Islet of Langerhans (tissue), 1 donor: Measurements from ENCODE around the gene ANO9.
"Not testable (repeated sequence)": the region's sequence is repeated elsewhere in the genome, so short reads cannot be mapped to it uniquely, and the experiment has no call there.

Experiments used
- FAIRE-seq: peaks from one replicate; lab custom pipeline; 2011; peaks lifted over from hg19 to GRCh38; lab: Jason Lieb, UNC

Gene ANO9

DNA sequence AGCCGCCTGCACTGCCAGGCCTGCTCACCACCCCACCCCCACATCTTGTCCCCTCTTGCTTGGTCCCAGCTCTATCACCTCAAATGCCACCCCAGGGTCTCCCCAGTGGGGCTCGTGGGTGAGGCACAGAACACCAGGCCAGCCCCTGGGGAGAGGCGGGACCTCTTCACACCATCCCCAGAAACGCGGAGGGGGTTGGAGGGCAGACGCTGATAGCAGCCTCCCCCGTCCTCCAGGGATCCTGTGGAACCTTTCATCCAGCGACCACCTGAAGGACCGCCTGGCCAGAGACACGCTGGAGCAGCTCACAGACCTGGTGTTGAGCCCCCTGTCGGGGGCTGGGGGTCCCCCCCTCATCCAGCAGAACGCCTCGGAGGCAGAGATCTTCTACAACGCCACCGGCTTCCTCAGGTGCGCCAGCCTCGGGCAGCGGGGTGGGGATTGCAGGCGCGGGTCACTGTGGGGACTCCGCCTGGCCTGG is 42.0 kb downstream of the ANO9 start:
- FAIRE-seq, result no peak

DNA sequence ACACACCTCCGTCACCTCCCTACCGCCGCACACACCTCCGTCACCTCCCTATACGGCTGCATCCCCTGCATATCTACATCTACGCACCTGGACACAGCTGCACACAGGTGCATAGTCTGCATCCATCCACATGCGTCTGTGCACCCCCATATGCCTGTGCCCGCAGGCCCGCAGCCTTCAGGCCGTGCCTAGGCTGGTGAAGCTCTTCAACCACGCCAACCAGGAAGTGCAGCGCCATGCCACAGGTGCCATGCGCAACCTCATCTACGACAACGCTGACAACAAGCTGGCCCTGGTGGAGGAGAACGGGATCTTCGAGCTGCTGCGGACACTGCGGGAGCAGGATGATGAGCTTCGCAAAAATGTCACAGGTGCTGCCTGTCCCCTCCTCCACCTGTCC is 43.0 kb downstream of the ANO9 start:
- no peak for FAIRE-seq

DNA sequence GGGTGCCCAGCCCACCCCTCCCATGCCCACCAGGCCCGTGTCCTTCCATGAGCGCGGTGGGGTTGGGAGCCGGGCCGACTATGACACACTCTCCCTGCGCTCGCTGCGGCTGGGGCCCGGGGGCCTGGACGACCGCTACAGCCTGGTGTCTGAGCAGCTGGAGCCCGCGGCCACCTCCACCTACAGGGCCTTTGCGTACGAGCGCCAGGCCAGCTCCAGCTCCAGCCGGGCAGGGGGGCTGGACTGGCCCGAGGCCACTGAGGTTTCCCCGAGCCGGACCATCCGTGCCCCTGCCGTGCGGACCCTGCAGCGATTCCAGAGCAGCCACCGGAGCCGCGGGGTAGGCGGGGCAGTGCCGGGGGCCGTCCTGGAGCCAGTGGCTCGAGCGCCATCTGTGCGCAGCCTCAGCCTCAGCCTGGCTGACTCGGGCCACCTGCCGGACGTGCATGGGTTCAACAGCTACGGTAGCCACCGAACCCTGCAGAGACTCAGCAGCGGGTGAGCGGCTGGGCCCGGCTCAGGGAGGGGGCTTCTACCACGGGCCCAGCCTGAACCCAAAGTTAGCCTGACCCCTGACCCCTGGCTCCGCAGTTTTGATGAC is 44.8 kb downstream of the ANO9 start:
- no peak for FAIRE-seq

DNA sequence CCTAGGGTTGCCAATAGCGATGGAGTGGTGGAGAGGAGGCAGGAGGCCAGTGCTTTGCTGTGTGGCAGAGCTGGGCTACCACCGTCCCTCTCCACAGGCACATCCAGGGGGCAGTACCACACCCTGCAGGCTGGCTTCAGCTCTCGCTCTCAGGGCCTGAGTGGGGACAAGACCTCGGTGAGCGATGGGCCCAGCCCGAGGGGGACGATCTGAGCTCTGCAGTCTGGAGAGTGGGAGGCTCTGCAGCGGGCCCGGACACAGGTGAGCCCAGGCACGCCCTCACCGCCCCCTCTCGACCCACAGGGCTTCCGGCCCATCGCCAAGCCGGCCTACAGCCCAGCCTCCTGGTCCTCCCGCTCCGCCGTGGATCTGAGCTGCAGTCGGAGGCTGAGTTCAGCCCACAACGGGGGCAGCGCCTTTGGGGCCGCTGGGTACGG is 45.3 kb downstream of the ANO9 start:
- FAIRE-seq, result no peak

DNA sequence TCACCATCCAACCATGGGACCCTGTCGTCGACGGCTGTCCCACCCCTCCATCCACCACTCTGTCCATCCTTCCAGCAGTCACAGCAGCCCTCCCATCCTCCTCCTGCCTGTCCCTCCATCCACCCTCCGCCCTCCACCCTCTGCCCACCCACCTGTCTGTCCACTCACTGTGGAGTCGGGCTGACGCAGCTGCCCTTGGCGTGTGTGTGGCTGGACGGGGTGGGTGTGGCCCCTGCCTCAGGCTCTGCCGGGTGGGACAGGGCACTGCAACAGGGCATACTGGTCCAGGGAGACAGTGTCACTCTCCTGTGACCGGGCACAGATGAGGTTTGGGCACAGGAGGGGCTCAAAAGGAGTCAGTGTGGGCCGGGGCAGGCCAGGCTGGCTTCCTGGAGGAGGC is 45.9 kb downstream of the ANO9 start:
- FAIRE-seq, result no peak

DNA sequence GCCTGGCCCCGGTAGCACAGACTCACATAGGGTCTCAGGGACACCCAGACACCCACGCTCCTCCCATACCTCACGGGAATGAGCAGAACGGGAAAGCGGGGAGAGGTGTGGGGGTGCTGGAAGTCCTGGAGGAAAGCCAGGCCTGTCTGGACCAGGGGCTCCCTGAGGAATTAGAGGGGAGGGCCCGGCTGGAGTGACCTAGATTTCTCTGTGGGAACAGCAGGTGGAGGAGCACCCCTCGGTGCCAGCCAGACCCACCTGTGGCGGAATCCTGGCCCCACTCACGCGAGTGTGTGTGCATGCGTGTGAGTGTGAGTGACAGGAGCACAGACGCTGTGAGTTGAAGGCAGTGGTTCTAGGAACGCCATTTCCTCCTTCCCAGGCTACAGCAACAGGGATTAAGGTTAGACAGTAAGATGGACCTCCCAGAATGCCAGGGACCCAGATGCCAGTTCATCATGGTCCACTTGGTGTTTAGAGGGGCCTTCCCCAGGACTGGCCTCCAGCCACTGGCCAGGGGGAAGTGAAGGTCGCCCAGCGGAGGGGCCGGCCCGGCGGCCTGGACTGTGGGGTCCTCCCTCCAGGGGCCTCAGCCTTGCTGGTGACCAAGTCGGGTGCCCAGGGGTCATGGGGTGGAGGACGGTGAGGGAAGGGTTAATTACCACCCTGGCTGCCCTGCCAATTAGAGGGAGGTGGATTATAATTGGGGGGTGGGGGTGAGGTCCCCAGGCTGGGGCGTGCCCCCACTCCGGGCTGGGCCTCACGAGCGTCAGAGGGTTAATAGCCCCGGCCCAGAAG is 46.8 kb downstream of the ANO9 start:
- no peak for FAIRE-seq

DNA sequence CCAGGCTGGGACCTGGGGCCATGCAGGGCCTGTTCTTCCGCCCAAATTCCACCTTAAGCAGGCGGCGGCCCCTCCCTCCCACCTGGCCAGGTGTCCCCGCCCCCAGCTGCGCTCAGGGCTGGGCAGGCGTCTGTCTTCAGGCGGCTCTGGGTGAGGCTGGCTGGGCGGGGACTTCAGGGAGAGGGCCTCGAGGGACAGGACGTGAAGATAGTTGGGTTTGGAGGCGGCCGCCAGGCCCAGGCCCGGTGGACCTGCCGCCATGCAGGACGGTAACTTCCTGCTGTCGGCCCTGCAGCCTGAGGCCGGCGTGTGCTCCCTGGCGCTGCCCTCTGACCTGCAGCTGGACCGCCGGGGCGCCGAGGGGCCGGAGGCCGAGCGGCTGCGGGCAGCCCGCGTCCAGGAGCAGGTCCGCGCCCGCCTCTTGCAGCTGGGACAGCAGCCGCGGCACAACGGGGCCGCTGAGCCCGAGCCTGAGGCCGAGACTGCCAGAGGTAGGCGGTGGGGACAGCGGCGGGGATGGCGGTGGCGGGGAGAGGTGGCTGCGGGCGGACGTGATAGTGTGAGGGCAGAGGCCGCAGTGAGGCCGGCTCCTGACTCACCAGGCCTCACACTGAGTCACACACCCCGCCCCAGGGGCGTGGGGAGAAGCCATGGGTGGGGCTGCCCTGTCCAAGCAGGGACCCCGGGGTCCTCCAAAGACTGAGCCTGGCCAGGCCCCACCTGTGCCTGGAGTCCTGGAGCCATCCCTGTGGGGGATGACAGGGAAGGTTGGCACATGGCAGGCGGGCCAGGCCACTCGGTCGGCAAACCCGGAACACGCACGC is 47.6 kb downstream of the ANO9 start, which contains the start of gene PKP3:
Gene PKP3 (plus strand): TSS at position 176 of the 824 bp plus-strand sequence. CDS start 84 bp downstream, at position 260.
- FAIRE-seq, result no peak

DNA sequence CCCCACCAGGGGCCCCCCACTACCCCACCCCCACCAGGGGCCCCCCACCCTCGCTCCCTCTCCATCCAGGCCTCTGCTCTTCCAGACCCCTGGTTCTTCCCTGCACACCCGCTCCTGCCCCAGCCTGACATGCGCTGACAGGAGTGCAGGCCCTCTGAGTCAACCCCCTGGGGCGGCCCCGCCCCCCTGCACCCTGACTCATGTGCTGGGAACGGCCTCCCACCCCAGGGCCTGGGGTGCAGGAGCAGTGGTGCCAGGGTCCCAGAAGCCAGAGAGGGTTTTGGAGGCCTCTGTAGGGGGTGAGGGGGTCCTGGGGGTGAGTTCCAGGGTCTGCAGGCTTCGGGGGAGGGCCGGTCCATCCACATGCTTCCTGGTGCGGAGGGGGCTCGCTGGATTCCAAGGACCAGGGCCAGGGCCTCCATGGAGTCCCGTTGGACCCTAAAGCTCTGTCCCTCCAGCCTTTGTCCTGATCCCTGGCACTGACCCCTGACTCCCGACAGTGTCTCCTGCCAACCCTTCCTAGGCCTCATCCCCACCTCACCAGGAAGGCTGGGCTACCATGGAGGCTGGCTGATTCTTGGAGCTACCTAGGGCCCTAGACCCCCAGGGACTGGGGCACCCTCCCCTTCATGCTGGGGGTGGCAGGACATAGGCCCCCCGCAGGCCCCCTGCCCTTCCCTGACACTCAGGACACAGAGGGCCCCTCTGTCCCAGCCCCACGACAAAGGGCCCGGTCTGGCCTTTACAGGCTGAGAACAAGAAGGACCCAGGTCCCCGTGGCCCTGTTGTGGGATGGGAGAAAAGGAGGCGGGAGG is 48.4 kb downstream of the ANO9 start:
- FAIRE-seq, result no peak

DNA sequence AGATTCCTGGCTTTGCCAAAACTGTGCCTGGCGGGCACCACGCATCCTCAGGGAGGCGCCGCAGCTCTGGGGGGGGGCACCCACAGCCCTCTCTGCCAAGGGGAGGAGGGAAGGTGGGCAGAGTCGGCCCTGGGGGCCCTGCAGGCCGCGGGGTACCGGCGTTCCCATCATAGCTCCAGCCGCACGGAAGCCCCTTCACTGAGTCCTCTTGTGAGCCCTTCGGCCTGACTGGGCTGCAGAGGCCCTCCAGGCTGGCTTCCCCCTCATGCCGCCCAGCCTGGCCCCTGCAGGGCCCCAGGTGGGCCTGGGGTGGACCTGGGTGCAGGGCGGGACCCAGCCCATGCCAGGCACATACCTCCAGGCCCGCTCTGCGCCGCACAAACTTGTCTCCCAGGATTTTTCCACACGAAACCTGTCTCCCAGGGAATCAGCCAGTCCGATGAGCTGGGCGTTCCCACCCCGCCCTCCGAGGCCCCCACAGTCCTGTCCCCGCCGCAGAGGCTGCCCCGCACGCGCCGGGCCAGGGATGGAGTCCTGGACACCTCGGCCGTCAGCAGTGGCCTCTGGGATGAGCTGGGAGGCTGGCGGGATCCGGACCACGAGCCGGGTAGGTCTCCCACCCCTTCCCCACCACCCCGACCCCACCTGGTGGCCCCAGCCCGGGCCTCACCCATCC is 49.6 kb downstream of the ANO9 start:
- no peak for FAIRE-seq

DNA sequence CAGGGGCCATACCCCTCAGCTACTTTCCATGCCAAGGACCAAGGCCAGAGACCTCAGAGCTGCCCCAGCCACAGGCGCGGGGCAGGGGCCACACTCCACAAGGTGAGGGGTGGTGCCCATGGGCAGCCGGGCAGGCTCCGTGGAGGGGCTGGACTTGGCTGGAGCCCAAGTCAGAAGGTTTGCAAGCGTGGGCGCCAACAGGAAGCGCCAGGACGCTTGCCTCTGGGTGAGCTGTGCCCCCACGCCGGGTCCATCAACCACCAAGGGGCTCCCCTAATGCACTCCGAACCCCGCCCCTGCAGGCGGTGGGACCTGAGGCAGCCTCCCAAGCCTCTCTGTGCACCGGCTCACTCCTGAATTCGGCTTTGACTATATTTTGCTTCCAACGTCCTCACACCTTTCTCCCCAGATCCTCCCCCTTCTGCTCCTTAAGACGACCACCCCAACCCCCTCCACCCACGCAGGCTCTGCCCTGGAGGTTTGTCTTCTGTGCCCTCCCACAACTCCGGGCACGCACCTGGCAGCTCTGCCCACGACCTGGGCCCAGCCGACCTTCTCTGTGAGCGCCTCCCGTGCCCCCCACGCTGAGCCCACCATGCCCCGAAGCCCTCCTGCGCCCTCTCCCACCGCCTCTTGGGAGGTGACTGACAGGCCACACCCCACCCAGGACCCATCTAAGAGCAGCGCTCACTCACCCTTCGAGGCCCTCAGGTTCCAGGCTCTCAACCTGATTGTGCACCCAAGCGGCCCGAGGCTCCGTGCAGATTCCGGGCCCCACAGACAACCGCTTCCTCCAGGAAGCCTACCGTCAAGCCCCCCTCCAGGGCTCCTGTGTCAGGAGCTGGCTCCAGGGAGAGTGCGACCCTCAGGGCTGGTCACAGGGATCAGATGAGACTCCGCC is 50.4 kb downstream of the ANO9 start:
- no peak for FAIRE-seq

DNA sequence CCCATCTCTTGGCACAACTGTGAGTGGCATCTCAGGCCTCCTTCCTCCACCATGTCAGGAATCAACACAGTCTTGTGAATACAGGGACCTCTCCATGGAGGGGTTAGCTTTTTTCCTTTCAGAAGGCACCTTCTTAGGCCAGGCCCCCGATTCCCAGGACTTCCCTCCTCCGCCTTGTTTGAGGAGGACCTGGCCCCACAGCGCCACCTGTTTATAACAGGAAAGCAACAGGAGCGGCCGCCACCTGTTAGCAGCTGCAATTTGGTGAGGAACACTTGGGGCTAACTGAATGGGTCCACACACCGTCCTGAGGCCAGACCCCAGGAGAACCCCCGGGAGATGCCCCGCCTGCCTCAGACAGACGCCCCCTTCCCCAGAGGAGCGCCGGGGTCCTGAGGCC is 51.6 kb downstream of the ANO9 start:
- no peak for FAIRE-seq

DNA sequence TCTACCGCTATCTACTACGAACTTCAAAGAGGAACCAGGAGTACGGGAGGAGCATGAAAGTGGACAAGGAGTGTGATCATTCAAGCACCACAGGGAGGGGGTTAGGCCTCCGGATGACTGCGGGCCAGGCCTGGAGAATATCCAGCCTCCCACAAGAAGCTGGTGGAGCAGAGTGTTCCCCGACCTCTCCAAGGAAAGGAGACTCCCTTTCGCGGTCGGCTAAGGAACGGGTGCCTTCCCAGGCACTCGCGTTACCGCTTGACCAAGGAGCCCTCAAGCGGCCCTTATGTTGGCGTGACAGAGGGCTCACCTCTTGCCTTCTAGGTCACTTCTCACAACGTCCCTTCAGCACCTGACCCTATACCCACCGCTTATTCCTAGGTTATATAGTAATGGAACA is 52.4 kb downstream of the ANO9 start:
- FAIRE-seq, result not testable (repeated sequence)

DNA sequence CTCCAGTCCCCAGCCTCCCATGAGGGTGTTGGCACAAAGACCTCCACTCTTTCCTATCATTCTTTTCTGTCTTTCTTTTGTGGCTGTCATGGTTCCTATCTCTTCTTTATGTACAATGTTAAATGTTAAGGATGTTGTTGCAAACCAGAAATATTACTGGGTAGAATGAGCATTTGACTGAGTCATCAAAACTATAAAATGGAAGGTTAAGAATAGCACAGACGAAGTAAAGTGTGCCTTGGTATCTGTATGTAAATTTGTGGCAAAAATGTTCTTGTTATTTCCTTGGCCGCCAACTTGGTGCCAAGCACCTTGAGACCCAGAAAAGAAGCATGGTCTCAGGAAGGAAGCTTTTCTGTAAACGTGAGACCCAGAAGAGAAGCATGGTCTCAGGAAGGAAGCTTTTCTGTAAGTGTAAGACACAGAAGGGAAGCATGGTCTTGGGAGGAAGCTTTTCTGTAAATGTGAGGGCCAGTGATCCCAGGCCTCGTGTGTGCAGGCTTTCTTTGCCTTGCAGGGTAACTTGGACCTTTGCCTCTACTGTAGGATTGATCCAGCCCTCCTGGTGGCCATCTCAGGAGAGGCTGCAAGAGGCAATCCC is 54.5 kb downstream of the ANO9 start:
- no peak for FAIRE-seq

DNA sequence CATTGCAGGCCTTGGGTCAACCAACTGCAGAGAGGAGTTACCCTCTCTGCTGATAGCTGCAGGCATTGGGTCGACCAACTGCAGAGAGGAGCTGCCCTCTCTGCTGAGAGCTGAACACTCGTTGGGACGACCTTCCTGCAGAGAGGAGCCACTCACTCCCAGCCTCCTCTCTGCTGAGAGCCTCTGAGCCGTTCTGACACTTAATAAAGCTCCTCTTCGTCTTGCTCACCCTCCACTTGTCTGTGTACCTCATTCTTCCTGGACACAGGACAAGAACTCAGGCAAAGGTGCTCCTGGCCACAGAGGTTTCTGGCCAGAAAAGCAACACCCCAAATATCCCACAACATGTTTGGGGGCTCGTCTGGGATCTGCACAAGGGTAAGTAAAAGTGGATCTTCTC is 55.3 kb downstream of the ANO9 start:
- FAIRE-seq, result no peak

DNA sequence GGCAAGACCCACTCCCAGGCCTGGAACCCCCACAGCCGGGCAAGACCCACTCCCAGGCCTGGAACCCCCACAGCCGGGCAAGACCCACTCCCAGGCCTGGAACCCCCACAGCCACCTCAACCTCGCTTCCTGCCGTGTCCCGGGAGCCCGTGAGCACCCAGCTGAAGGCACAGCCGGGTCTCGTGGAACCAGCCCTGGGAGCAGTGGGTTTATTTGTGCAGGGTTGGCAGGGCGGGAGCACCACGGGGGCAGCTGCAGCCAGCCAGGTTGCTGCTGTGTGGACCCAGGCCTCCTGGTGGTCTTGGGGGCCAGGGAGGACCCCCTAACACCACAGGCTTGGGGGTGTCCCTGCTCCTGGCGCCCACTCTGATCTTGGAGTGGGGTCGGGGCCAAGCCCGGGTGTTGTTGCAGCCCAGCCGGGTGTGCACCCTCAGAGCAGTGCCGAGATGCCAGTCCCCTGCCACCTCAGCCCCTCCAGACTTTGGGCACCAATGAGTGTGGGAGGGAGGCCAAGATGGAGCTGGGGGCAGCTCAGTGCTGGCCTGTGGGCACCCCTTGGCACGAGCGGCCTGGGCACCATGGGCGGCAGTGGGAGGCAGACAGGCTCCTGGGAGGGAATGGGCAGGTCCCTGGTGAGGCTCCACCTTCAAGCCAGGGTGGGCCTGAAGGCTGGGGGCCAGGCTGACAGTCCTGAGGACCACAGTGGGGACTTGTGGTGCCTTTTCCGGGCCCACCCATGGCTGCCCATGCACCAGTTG is 56.0 kb downstream of the ANO9 start:
- no peak for FAIRE-seq

DNA sequence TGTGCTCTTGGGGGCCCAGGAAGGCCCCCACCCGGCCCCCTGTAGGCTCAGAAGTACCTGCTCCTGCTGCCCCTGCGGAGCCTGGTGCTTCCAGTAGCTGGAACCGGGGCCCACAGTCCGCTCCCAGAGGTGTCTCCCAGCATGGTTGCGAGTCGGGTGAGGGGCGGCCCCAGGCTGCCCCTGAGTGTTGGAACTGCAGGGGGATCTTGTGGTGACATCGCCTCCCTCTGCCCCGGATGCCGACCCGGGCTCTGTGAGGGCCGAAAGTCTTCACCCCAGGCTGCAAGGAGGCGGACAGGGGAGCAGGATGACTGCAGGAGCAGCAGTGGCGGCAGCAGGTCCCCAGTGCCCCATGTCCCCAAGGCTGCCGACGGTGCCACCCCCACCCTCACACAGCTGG is 57.3 kb downstream of the ANO9 start:
- no peak for FAIRE-seq

DNA sequence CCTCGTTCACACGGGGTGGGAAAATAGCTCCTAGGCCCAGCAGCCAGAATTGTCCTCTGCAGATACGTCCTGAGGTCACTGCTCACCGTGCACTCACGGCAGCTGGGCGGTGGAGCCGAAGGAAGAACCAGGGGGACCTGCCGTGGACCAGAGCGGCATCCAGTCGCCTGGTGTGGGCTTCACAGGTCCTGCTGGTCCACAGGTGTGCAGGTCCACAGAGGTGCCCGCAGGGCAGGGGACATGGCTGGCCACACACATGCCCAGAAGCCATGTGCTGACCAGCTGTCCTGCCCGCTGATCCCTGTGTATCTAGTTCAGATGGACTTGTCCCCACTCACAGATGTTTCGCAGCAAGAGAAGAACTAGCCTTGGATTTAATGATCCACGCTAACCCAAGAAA is 58.4 kb downstream of the ANO9 start:
- FAIRE-seq, result no peak

DNA sequence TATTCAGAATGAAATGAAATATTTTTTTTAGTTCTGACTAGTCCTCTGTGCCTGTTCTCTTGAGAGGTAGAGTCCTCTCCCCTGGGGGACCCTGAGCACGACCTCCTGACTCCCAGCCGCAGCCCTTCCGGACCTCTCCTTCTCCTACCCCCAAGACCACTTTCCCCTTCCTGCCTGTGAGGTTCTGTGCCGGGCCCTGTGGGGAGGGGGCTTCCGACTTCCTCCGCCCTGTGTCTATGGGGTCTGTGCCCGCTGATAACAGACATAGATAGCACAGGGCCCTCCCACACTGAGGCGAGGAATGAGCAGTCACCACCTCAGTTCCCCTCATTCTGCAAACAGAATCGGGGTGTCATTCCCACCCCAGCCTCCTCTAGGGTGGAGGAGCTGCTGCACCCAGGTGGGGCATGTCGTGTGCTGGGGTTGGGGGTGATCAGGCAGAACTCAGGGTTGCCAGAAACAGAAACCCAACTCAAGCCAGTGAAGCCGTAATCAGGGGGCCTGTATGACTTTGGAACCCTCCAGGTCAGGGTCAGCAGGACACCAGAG is 59.7 kb downstream of the ANO9 start:
- no peak for FAIRE-seq

DNA sequence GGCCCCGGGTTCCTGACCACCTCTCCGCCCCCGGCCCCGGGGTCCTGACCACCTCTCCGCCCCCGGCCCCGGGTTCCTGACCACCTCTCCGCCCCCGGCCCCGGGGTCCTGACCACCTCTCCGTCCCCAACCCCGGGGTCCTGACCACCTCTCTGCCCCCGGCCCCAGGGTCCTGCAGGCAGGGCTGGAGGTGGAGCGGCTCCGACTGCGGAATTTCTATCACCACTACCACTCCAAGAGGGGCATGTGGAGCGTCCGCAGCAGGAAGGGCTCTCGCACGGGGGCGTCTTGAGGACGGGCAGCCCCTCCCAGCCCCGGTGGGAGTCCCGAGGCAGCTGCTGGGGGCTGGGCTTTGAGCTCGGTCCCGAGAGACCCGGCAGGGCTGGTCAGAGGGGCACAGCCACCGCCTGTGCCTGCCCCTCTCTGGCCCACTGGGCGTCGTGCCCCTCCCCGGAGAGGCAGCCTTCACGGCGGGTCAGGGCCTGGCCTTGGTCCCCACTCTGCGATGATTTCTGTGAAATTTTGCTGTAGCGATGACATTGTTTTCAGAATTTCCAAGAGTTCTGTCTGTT is 60.2 kb downstream of the ANO9 start:
- FAIRE-seq, result no peak
